Endodermal cell (in vitro differentiated cells): ENCODE measurements around the gene CTNNA2. TPM values are rescaled to one million over a fixed set of nuclear protein-coding genes. Genes with fewer than 3 reads are reported as not detected.

Experiments
- DNase-seq: peaks from one replicate; pipeline ENCODE4 v3.0.0-alpha.2; 2017
- H3K27ac ChIP-seq: 2 replicates; pipeline ENCODE4 v1.5.1; 2013; ENCODE audit warnings: mild to moderate bottlenecking, low read depth, low read length, moderate library complexity
- H3K27me3 ChIP-seq: 2 replicates; pipeline ENCODE4 v1.6.1; 2013; ENCODE audit warnings: mild to moderate bottlenecking, low read length, moderate library complexity; ENCODE audit not compliant: insufficient read depth, control insufficient read depth, poor library complexity, severe bottlenecking
- H3K36me3 ChIP-seq: 2 replicates; pipeline ENCODE4 v1.7.0; 2013; ENCODE audit warnings: mild to moderate bottlenecking, low read length, moderate library complexity; ENCODE audit not compliant: control insufficient read depth, insufficient read depth
- H3K4me1 ChIP-seq: one replicate; pipeline ENCODE4 v1.7.0; 2013; ENCODE audit warnings: low read length; ENCODE audit not compliant: control insufficient read depth, insufficient read depth
- H3K4me3 ChIP-seq: 2 replicates; pipeline ENCODE4 v1.5.1; 2013; ENCODE audit warnings: mild to moderate bottlenecking, low read length, moderate library complexity
- H3K9ac ChIP-seq: 2 replicates; pipeline ENCODE4 v1.6.1; 2013; ENCODE audit warnings: mild to moderate bottlenecking, low read length, moderate library complexity; ENCODE audit not compliant: poor library complexity, severe bottlenecking; ENCODE audit errors: extremely low read depth
- H3K9me3 ChIP-seq: 2 replicates; pipeline ENCODE4 v1.6.1; 2013; ENCODE audit warnings: mild to moderate bottlenecking, low read length, moderate library complexity; ENCODE audit not compliant: control insufficient read depth
- H3K27ac Mint-ChIP-seq: 2 replicates; pipeline ENCODE4 v1.8.0; 2020; ENCODE audit warnings: mixed read lengths
- H3K27me3 Mint-ChIP-seq: 2 replicates; pipeline ENCODE4 v1.8.0; 2021; ENCODE audit warnings: mild to moderate bottlenecking, mixed read lengths; ENCODE audit not compliant: insufficient read depth
- H3K36me3 Mint-ChIP-seq: 2 replicates; pipeline ENCODE4 v1.8.0; 2020; ENCODE audit warnings: low read depth, mixed read lengths
- H3K4me1 Mint-ChIP-seq: 2 replicates; pipeline ENCODE4 v1.8.0; 2020; ENCODE audit warnings: mixed read lengths
- H3K4me3 Mint-ChIP-seq: 2 replicates; pipeline ENCODE4 v1.8.0; 2020; ENCODE audit warnings: mild to moderate bottlenecking, moderate library complexity, mixed read lengths
- H3K9me3 Mint-ChIP-seq: 2 replicates; pipeline ENCODE4 v1.8.0; 2020; ENCODE audit warnings: mild to moderate bottlenecking, mixed read lengths
- WGBS, 2 experiments: methylation state at CpG; one replicate each; pipeline versions ENCODE4 v1.1.5 to v1.1.7; 2013; ENCODE audit warnings: missing lambda C conversion rate in 2 of 2, mixed read lengths in 1 of 2; ENCODE audit not compliant: insufficient coverage in 1 of 2, insufficient read length in 1 of 2; 5-methylcytosine and 5-hydroxymethylcytosine counted together
- total RNA-seq, 2 donors: library from RNA; stranded (reverse); fragmentation: NEBNext Ultra II Directional in 1 of 2; extraction: Animal tissue kit (Norgen Biotek cat#: 25700) in 1 of 2; gene quantifications; 2 replicates in 1 of 2; 3 replicates in 1 of 2; pipeline ENCODE4 v1.2.1, GENCODE V29; 2021
- TF ChIP-seq, protein P1 (sequence below): fragments of 200-600 bp; sonication (generic); conservative IDR thresholded peaks from 2 replicates; pipeline ENCODE4 v1.5.0; 2021; ENCODE audit warnings: antibody characterized with exemption, mild to moderate bottlenecking

The CTNNA2 gene
- total RNA-seq, 2 donors from 2014 or later, result 7.7 to 9.8 TPM

GRCh38 chr2:79935046-79935732, 422.3 kb downstream of the CTNNA2 start:
- Histone ChIP-seq H3K9ac (no peak overlapping the region), H3K9me3 (no peaks in the 10 kb centered on the region), H3K27ac (no peak overlapping the region), H3K4me1 (no peaks in the 10 kb centered on the region), H3K36me3 (no peaks in the 10 kb centered on the region), H3K27me3 (no peaks in the 10 kb centered on the region), H3K4me3 (no peak overlapping the region)
- peaks cover 3% of the 10 kb centered on the region for H3K4me1 Mint-ChIP-seq
- peaks cover 4% of the 10 kb centered on the region for H3K27me3 Mint-ChIP-seq
- WGBS, 2 experiments, result 60 to 100% methylated on average over 1 to 5 of the region's 5 CpGs
- no peaks in the 10 kb centered on the region for H3K36me3 Mint-ChIP-seq
- no peak for DNase-seq
- TF ChIP-seq, protein P1, sequence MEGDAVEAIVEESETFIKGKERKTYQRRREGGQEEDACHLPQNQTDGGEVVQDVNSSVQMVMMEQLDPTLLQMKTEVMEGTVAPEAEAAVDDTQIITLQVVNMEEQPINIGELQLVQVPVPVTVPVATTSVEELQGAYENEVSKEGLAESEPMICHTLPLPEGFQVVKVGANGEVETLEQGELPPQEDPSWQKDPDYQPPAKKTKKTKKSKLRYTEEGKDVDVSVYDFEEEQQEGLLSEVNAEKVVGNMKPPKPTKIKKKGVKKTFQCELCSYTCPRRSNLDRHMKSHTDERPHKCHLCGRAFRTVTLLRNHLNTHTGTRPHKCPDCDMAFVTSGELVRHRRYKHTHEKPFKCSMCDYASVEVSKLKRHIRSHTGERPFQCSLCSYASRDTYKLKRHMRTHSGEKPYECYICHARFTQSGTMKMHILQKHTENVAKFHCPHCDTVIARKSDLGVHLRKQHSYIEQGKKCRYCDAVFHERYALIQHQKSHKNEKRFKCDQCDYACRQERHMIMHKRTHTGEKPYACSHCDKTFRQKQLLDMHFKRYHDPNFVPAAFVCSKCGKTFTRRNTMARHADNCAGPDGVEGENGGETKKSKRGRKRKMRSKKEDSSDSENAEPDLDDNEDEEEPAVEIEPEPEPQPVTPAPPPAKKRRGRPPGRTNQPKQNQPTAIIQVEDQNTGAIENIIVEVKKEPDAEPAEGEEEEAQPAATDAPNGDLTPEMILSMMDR, result no peak
- no peak overlapping the region for H3K4me3 Mint-ChIP-seq
- no peaks in the 10 kb centered on the region for H3K9me3 Mint-ChIP-seq
- H3K27ac Mint-ChIP-seq, result no peak overlapping the region

- Histone ChIP-seq H3K9ac (no peak overlapping the region), H3K4me3 (peak overlapping the region; percentile 37), H3K9me3 (no peaks in the 10 kb centered on the region), H3K27me3 (no peaks in the 10 kb centered on the region), H3K36me3 (no peaks in the 10 kb centered on the region), H3K27ac (peak overlapping the region; percentile 5), H3K4me1 (no peaks in the 10 kb centered on the region)
- Mint-ChIP-seq H3K4me1 (peaks cover 5% of the 10 kb centered on the region), H3K27me3 (peaks cover 3% of the 10 kb centered on the region), H3K9me3 (no peaks in the 10 kb centered on the region), H3K4me3 (peak overlapping the region; percentile 46), H3K36me3 (no peaks in the 10 kb centered on the region), H3K27ac (peak overlapping the region; percentile 87)
- WGBS, 2 experiments, result 0 to 8% methylated on average over 5 to 9 of the region's 9 CpGs
- DNase-seq, result peak; percentile 85
- TF ChIP-seq, protein P1, result peak; percentile 86
Measured at GRCh38 chr2:79935771-79936657, 423.2 kb downstream of the CTNNA2 start.

- Histone ChIP-seq H3K9me3 (no peaks in the 10 kb centered on the region), H3K4me3 (no peak overlapping the region), H3K27me3 (no peaks in the 10 kb centered on the region), H3K27ac (no peak overlapping the region), H3K4me1 (peaks cover 4% of the 10 kb centered on the region), H3K36me3 (no peaks in the 10 kb centered on the region), H3K9ac (no peak overlapping the region)
- TF ChIP-seq, protein P1, result no peak
- Mint-ChIP-seq H3K9me3 (no peaks in the 10 kb centered on the region), H3K4me1 (peaks cover 10% of the 10 kb centered on the region), H3K27me3 (peaks cover 3% of the 10 kb centered on the region), H3K36me3 (no peaks in the 10 kb centered on the region), H3K4me3 (no peak overlapping the region), H3K27ac (no peak overlapping the region)
- 92% methylated on average over 3 of the region's 3 CpGs; no CpG with 5 or more reads in 1 of the 2 experiments for WGBS, 2 experiments
- no peak for DNase-seq
Measured at GRCh38 chr2:79936715-79937114, 423.9 kb downstream of the CTNNA2 start.
